Adipocyte (in vitro differentiated cells): ENCODE data around the gene FAM209A.
"Not testable (repeated sequence)": the region's sequence is repeated elsewhere in the genome, so short reads cannot be mapped to it uniquely, and the experiment has no call there.

ENCODE experiments used
- DNase-seq: peaks from one replicate; pipeline ENCODE4 v3.0.0-alpha.2; 2015; ENCODE audit warnings: low read depth
- H3K27me3 ChIP-seq: replicated peaks from 2 replicates; pipeline ENCODE4 v1.7.0; 2013; ENCODE audit warnings: mild to moderate bottlenecking, low read length, moderate library complexity; ENCODE audit not compliant: control insufficient read depth, insufficient read depth
- H3K36me3 ChIP-seq: 2 replicates; pipeline ENCODE4 v1.7.0; 2013; ENCODE audit warnings: low read length, mild to moderate bottlenecking, moderate library complexity; ENCODE audit not compliant: control insufficient read depth, insufficient read depth, severe bottlenecking
- H3K4me1 ChIP-seq: 2 replicates; pipeline ENCODE4 v1.7.0; 2013; ENCODE audit warnings: mild to moderate bottlenecking, low read length, moderate library complexity; ENCODE audit not compliant: control insufficient read depth, insufficient read depth
- H3K4me3 ChIP-seq: 2 replicates; pipeline ENCODE4 v1.7.0; 2013; ENCODE audit warnings: mild to moderate bottlenecking, low read length, moderate library complexity
- H3K9ac ChIP-seq: 2 replicates; pipeline ENCODE4 v1.7.0; 2013; ENCODE audit warnings: mild to moderate bottlenecking, low read length, moderate library complexity
- H3K9me3 ChIP-seq: 2 replicates; pipeline ENCODE4 v1.7.0; 2013; ENCODE audit warnings: mild to moderate bottlenecking, low read length, moderate library complexity; ENCODE audit not compliant: control insufficient read depth

FAM209A gene, protein sequence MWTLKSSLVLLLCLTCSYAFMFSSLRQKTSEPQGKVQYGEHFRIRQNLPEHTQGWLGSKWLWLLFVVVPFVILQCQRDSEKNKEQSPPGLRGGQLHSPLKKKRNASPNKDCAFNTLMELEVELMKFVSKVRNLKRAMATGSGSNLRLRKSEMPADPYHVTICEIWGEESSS

DNA sequence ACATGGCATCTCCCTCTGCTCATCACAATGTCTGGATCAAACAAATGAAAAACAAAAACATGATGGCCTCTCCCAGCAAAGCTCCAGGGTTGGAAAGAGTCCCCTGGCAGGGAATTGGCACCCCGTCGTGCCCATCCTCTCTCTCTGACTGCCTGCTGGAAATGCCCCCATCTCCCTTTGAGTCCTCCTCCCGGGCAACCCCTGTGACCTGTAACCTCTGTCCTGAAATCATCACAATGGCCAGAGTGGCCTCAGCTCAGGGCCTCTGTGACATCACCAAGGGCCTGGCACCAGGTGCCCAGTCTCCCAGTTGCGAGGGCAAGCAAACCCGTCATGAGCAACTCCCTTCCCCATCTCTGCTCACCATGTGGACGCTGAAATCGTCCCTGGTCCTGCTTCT lies at the start of gene FAM209A:
TSS of gene FAM209A (plus strand) at position 301 of the 400 bp plus-strand sequence. CDS start at position 366, 65 bp downstream.
- peaks cover 18% of the 10 kb centered on the region for H3K36me3 ChIP-seq
- not testable (repeated sequence) for H3K4me3 ChIP-seq, H3K9me3 ChIP-seq, H3K27me3 ChIP-seq, DNase-seq, H3K4me1 ChIP-seq, H3K9ac ChIP-seq

- H3K4me1 ChIP-seq, result no peaks in the 10 kb centered on the region
- no peaks in the 10 kb centered on the region for H3K27me3 ChIP-seq
- H3K4me3 ChIP-seq, result no peak overlapping the region
- no peak overlapping the region for H3K9ac ChIP-seq
- no peak for DNase-seq
- H3K36me3 ChIP-seq, result peaks cover 85% of the 10 kb centered on the region
- H3K9me3 ChIP-seq, result no peaks in the 10 kb centered on the region
Observed at GRCh38 chr20:56483970-56484369, 40.6 kb upstream of the FAM209A start.

- Histone ChIP-seq H3K4me1 (no peaks in the 10 kb centered on the region), H3K9ac (no peak overlapping the region), H3K36me3 (peaks cover 80% of the 10 kb centered on the region), H3K27me3 (no peaks in the 10 kb centered on the region), H3K4me3 (no peak overlapping the region), H3K9me3 (no peaks in the 10 kb centered on the region)
- DNase-seq, result no peak
Observed at GRCh38 chr20:56487216-56487615, 37.3 kb upstream of the FAM209A start.

DNA sequence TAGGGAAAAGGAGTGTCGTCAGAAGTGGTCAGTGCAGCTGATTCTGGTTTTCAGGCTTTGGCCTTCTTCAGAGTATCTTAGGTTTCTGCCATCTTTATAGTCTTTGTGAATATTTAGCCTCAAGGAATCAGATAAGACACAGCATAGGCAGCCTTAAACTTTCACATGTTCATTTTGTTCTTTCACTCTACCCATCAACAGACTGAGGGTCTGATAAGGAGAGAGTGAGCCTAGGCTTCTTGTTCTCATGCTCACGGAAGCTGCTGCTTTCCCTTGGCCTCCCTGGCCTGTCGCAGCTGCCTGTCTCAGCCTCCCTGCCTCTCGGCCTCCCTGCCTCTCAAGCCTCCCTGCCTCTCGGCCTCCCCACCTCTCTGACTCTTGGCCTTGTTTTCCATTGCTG lies 36.0 kb upstream of the FAM209A start:
- Histone ChIP-seq H3K4me1 (no peaks in the 10 kb centered on the region), H3K36me3 (peaks cover 74% of the 10 kb centered on the region), H3K4me3 (no peak overlapping the region), H3K9me3 (no peaks in the 10 kb centered on the region), H3K27me3 (no peaks in the 10 kb centered on the region), H3K9ac (no peak overlapping the region)
- no peak for DNase-seq

DNA sequence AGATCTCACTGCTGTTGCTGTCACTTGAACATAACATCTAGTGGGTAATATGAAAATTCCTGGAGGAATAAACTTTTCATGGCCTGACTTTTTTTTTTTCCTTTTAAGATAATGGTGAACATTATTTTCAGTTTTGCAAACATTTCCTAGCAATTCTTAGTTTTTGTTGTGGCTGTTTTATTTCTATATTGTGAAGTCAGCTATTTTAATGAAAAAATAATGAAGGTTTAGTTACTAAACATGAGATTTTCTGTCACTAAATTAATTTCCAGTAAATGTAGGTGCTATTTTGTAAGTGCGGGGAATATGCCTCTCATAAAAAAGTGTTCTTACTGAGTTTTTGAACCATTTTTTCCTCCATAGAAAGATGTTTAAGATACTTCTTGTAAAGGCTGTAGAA lies 23.4 kb upstream of the FAM209A start:
- no peak overlapping the region for H3K9ac ChIP-seq
- DNase-seq, result no peak
- no peak overlapping the region for H3K4me3 ChIP-seq
- no peaks in the 10 kb centered on the region for H3K4me1 ChIP-seq
- peaks cover 34% of the 10 kb centered on the region for H3K36me3 ChIP-seq
- H3K27me3 ChIP-seq, result no peaks in the 10 kb centered on the region
- no peaks in the 10 kb centered on the region for H3K9me3 ChIP-seq

GRCh38 chr20:56503916-56504315 lies 20.6 kb upstream of the FAM209A start:
- no peaks in the 10 kb centered on the region for H3K9me3 ChIP-seq
- H3K36me3 ChIP-seq, result peaks cover 11% of the 10 kb centered on the region
- H3K9ac ChIP-seq, result no peak overlapping the region
- no peak overlapping the region for H3K4me3 ChIP-seq
- H3K27me3 ChIP-seq, result no peaks in the 10 kb centered on the region
- DNase-seq, result no peak
- no peaks in the 10 kb centered on the region for H3K4me1 ChIP-seq

DNA sequence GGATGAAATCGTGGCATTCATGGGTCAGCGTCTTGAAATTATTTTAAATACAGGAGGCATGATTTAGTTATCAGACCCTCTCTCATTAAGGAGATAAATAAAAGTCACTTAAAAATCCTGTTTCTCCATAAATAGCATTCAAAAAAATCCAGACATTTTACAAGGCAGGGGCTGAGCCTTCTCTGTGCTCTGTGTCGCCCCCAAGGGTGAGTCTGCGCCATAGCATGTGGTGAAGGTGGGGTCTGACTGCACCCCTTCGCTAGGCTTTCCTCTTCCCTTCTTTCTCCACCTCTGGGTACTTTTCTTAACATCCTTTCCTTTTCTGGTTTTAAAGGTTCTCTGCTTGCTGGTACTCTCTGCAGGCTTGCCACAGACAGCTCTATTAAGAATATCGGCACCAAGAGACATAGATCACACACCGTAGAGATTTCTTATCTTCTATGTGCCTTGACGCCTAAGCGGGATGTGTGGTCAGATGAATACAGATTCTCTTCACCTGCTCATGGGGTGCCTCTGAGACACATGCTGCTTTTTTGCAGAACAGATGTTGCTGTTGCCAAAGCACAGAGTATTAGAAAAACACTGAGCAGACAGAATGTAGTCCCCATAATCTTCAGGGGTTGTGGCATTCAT lies 20.1 kb upstream of the FAM209A start:
- no peaks in the 10 kb centered on the region for H3K27me3 ChIP-seq
- no peak overlapping the region for H3K4me3 ChIP-seq
- peaks cover 9% of the 10 kb centered on the region for H3K36me3 ChIP-seq
- H3K9me3 ChIP-seq, result no peaks in the 10 kb centered on the region
- peak; percentile 26 for DNase-seq
- no peak overlapping the region for H3K9ac ChIP-seq
- no peaks in the 10 kb centered on the region for H3K4me1 ChIP-seq

- no peaks in the 10 kb centered on the region for H3K27me3 ChIP-seq
- H3K4me3 ChIP-seq, result no peak overlapping the region
- no peaks in the 10 kb centered on the region for H3K4me1 ChIP-seq
- H3K36me3 ChIP-seq, result peaks cover 8% of the 10 kb centered on the region
- DNase-seq, result no peak
- H3K9ac ChIP-seq, result no peak overlapping the region
- no peaks in the 10 kb centered on the region for H3K9me3 ChIP-seq
Observed at GRCh38 chr20:56506103-56506502, 18.4 kb upstream of the FAM209A start.

DNA sequence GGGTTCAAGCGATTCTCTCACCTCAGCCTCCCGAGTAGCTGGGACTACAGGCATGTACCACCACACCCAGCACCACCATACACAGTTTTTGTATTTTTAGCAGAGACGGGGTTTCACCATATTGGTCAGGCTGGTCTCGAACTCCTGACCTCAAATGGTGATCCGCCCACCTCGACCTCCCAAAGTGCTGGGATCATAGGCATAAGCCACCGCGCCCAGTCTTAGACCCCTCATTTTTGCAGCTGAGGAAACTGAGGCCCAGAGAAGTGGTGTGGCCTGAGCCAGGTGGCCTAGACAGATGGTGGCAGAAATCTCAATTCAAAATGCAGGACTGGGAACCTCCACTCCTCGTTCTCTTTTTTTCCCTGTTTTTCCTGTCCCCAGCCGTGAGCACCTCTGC lies 12.6 kb upstream of the FAM209A start:
- Histone ChIP-seq H3K9ac (no peak overlapping the region), H3K4me3 (no peak overlapping the region), H3K27me3 (no peaks in the 10 kb centered on the region), H3K4me1 (peaks cover 11% of the 10 kb centered on the region), H3K36me3 (peaks cover 22% of the 10 kb centered on the region), H3K9me3 (no peaks in the 10 kb centered on the region)
- DNase-seq, result no peak

DNA sequence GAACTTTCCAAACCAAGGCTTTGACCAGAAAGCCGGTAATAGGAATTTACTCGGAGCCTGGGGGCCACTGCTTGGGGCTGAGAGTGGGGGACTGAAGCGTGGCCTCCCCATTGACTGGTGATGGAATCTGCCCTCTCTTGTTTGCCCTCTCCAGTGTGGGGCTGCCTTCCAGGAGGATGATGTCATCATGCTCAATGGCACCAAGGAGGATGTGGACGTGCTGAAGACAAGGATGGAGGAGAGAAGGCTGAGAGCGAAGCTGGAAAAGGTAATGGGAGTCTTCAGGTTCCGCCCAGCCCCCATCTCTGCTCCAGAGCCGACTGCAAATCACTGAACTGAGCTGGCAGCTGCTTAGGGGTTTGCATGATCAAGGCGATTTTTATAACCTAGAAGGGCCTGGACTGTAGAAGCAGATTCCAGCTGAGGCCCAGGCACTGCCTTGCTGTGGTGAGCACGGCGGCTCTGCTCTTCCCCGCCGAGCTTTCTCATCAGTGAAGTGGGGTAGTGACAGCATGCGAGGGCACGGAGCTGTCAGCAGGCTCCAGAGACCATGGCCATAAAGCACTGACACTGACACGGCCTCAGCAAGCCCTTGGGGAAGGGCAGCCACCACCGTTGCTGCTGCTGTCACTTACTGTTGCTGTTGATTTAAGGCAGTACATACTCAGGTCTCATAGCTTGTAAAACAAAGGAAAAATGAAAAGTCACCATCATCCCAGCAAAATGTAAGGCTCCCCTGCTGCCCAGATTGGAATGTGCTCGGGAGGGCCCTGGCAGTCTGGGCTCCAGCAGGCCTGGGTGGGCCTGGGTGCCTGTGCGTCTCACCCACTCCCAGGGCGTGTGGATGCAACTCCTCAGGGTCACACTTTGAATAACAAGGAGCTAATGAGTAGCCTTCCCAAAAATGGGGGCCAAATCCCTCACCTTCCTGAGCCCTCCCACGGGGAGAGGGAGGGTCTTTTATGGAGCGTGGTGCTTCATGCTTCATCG lies 11.1 kb upstream of the FAM209A start:
- no peaks in the 10 kb centered on the region for H3K9me3 ChIP-seq
- H3K9ac ChIP-seq, result no peak overlapping the region
- H3K4me1 ChIP-seq, result peaks cover 11% of the 10 kb centered on the region
- no peaks in the 10 kb centered on the region for H3K27me3 ChIP-seq
- H3K4me3 ChIP-seq, result no peak overlapping the region
- peaks cover 37% of the 10 kb centered on the region for H3K36me3 ChIP-seq
- DNase-seq, result no peak

GRCh38 chr20:56516631-56517030 lies 7.9 kb upstream of the FAM209A start:
- DNase-seq, result no peak
- Histone ChIP-seq H3K36me3 (peaks cover 63% of the 10 kb centered on the region), H3K27me3 (no peaks in the 10 kb centered on the region), H3K9ac (no peak overlapping the region), H3K9me3 (peaks cover 7% of the 10 kb centered on the region), H3K4me1 (peaks cover 11% of the 10 kb centered on the region), H3K4me3 (no peak overlapping the region)
